ENCODE data around the gene ATP5F1D. TPM values are rescaled to one million over a fixed set of nuclear protein-coding genes. Genes with fewer than 3 reads are reported as not detected.

Gene ATP5F1D
- total and polyA plus RNA-seq, 2 of the 13 experiments (the other 11 are each of a cell fraction or from before 2014, with no cell fraction given), result 39.4 to 78.7 TPM

- peak; percentile 48; the same call in 1 of the 2 replicates for TF ChIP-seq SIN3A (IDR thresholded peaks at IDR 0.05; ENCODE audit: borderline replicate concordance, low read depth, low read length)
- TF ChIP-seq KDM2A (CRISPR knock-in tag; IDR thresholded peaks at IDR 0.05; ENCODE audit: borderline replicate concordance, low read depth), result peak; percentile 51
- no peak for TF ChIP-seq BRF2 (CRISPR knock-in tag; IDR thresholded peaks at IDR 0.05)
- TF ChIP-seq ZNF7 (CRISPR knock-in tag; IDR thresholded peaks at IDR 0.05), result no peak
- TF ChIP-seq ZNF773 (CRISPR knock-in tag; IDR thresholded peaks at IDR 0.05; ENCODE audit: borderline replicate concordance), result no peak
- no peak for TF ChIP-seq ZHX1 (CRISPR knock-in tag; IDR thresholded peaks at IDR 0.05; ENCODE audit: low read depth)
- peak; percentile 73 for TF ChIP-seq ZNF317 (CRISPR knock-in tag; IDR thresholded peaks at IDR 0.05)
- TF ChIP-seq NR2F1 (CRISPR knock-in tag; IDR thresholded peaks at IDR 0.05), result 0 out of 4 replicates have a peak, but pooled peaks of 1 of the 2 experiments have one; percentile 20
- TF ChIP-seq NKX3-1 (CRISPR knock-in tag; IDR thresholded peaks at IDR 0.05), result 0 out of 2 replicates have a peak, but pooled peaks have one; percentile 16
- TF ChIP-seq IRF2 (CRISPR knock-in tag; IDR thresholded peaks at IDR 0.05), result no peak; the same call in 1 of the 2 replicates
- 0 out of 2 replicates have a peak, but pooled peaks have one; percentile 15 for TF ChIP-seq ZBTB39 (CRISPR knock-in tag; IDR thresholded peaks at IDR 0.05)
- TF ChIP-seq ZNF816 (CRISPR knock-in tag; IDR thresholded peaks at IDR 0.05; ENCODE audit: borderline replicate concordance), result peak; percentile 86
- peak; percentile 19; the same call in 1 of the 2 replicates for TF ChIP-seq ZIK1 (CRISPR knock-in tag; IDR thresholded peaks at IDR 0.05; ENCODE audit: borderline replicate concordance, low read depth)
- TF ChIP-seq ZBTB44 (CRISPR knock-in tag; IDR thresholded peaks at IDR 0.05), result no peak
- TF ChIP-seq TRIM22 (IDR thresholded peaks at IDR 0.05), result no peak
- TF ChIP-seq GRHL1 (CRISPR knock-in tag; conservative IDR thresholded peaks at IDR 0.05), result no peak
- TF ChIP-seq RFX1 (IDR thresholded peaks at IDR 0.05), result peak; percentile 83
Observed at GRCh38 chr19:1266129-1266915, 24.8 kb downstream of the ATP5F1D start (continued).

Measured in HepG2 (cell line).